H1 (cell line): ENCODE results near the gene FOXD3. TPM values are rescaled to one million over a fixed set of nuclear protein-coding genes. Genes with fewer than 3 reads are reported as not detected.

Source experiments
- CHD7 ChIP-seq: fragments of 300-600 bp; sonication (generic); IDR thresholded peaks from 2 replicates; pipeline ENCODE4 v1.7.1; 2012; ENCODE audit warnings: low read length, moderate library complexity, mild to moderate bottlenecking, inconsistent platforms; ENCODE audit not compliant: insufficient replicate concordance
- CTBP2 ChIP-seq: IDR thresholded peaks from 2 replicates; pipeline ENCODE4 v1.7.0; 2011; ENCODE audit warnings: borderline replicate concordance, mild to moderate bottlenecking, moderate library complexity, mixed read lengths, low read length; ENCODE audit not compliant: insufficient read depth, insufficient read length
- EGR1 ChIP-seq: IDR thresholded peaks from 2 replicates; pipeline ENCODE4 v1.6.1; 2011; ENCODE audit warnings: low read depth, low read length, borderline replicate concordance
- MAFK ChIP-seq: IDR thresholded peaks from 2 replicates; pipeline ENCODE4 v1.6.1; 2012; ENCODE audit warnings: low read depth, mild to moderate bottlenecking, improper control_type of control experiment, low read length
- polyA plus RNA-seq, 7 experiments: library from polyadenylated mRNA; depleted of rRNA in 3 of 7; stranded (reverse) in 5 of 7; unstranded in 2 of 7; fragments of >200 nt in 5 of 7; fragments of 200-250 nt in 2 of 7; gene quantifications; 1 replicate in 5 of 7; 2 replicates in 1 of 7; 4 replicates in 1 of 7; pipeline versions ENCODE4 v1.2.1 to v1.2.3, GENCODE V29; 2011 to 2013; ENCODE audit warnings: missing spikeins in 2 of 7, mixed read lengths in 2 of 7
- total RNA-seq: library from RNA; stranded (reverse); fragmentation: NEBNext Ultra II Directional; extraction: Animal tissue kit (Norgen Biotek cat#: 25700); gene quantifications from 2 replicates; pipeline ENCODE4 v1.2.1, GENCODE V29; 2021

Gene FOXD3
- total and polyA plus RNA-seq, 2 of the 8 experiments (the other 6 are each of a cell fraction or from before 2014, with no cell fraction given): 8.7 to 33.7 TPM

- TF ChIP-seq CHD7 (no peak), MAFK (no peak), EGR1 (no peak), CTBP2 (no peak)
- TF ChIP-seq, all 59 proteins: peak for 0
These were observed 3.1 kb downstream of the FOXD3 start (continued) for GRCh38 chr1:63325279-63325985.
